Measurements from ENCODE around the gene ESPN.
A peak's percentile ranks its signal among the peaks of the same experiment; 100 is the strongest.

ESPN gene

DNA sequence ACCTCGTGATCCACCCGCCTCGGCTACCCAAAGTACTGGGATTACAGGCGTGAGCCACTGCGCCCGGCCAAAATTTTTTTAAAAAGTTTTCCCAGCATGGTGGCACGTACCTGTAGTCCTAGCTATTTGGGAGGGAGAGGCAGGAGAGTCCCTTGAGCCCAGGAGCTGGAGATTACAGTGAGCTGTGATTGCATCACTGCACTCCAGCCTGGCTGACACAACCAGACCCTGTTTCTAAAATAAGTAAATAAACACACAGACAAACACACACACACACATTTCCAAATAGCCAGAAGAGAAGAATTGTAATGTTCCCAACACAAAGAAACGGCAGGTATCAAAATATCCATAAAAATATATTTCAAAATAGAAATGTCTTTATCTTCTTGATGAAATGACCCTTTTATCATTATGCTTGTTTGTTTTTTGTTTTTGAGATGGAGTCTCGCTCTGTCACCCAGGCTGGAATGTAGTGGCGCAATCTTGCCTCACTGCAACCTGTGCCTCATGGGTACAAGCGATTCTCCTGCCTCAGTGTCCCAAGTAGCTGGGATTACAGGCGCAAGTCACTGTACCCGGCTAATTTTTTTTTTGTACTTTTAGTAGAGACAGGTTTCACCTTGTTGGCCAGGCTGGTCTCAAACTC lies 14.2 kb upstream of the ESPN start:
- H3K4me1 ChIP-seq (ENCODE audit: control insufficient read depth in 1 of 2, insufficient read depth in 2 of 2, low read length in 2 of 2), result peaks cover 4 to 9% of the 10 kb centered on the region in 2 experiments
- peak; percentile 77 to 80 for DNase-seq

DNA sequence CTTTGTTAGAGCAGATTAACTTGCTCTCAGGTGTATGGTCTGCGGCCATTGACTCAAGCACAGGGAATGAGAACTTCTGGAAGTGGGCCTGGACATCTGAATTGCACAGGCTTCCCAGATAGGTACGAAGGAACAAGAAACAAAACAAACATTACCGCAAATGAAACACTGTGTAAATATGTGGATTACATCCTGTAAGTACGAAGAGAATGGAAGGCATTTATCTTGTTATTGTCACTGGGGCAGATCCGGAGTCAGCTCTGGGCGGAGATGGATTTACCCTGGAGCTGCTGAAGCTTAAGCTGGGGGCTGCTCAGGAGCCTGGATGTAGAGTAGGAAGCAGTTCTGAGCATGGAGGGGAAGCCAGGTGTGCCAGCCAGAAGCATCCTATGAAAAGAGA lies 11.7 kb upstream of the ESPN start:
- no peak overlapping the region for H3K18ac ChIP-seq (ENCODE audit: low read length)
- no peak overlapping the region for H3K4me3 ChIP-seq (ENCODE audit: low read depth, low read length)
- no peak overlapping the region for H3K4me2 ChIP-seq (ENCODE audit: low read length)
- peak overlapping the region; percentile 7 for H3K27ac ChIP-seq (ENCODE audit: low read depth, low read length)
- no peak overlapping the region for H4K8ac ChIP-seq (ENCODE audit: low read depth, low read length)
- no peak overlapping the region for H3K23ac ChIP-seq (ENCODE audit: low read length)
- H3K36me3 ChIP-seq (ENCODE audit: control insufficient read depth in 1 of 2, insufficient read depth in 2 of 2, low read length in 2 of 2), result no peaks in the 10 kb centered on the region
- no peaks in the 10 kb centered on the region for H3K79me2 ChIP-seq (ENCODE audit: control insufficient read depth, insufficient read depth, low read length, poor library complexity)
- no peak overlapping the region for H3K4ac ChIP-seq (ENCODE audit: low read depth, low read length)
- peak; percentile 86 to 94 for DNase-seq
- no peak overlapping the region for H3K14ac ChIP-seq (ENCODE audit: low read length)
- no peak overlapping the region for H3K9ac ChIP-seq (ENCODE audit: low read length)
- H2AK5ac ChIP-seq (ENCODE audit: low read length), result no peak overlapping the region
- H3K27me3 ChIP-seq (ENCODE audit: insufficient read depth, low read length), result peaks cover 2% of the 10 kb centered on the region
- no peak overlapping the region for H2BK5ac ChIP-seq (ENCODE audit: low read depth, low read length, poor library complexity)
- peaks cover 8% of the 10 kb centered on the region for H3K79me1 ChIP-seq (ENCODE audit: low read length)
- peaks cover 4% of the 10 kb centered on the region for H3K9me3 ChIP-seq (ENCODE audit: insufficient read depth, low read depth, low read length)
- no peak overlapping the region for H4K12ac ChIP-seq (ENCODE audit: low read depth, low read length)
- H2BK120ac ChIP-seq (ENCODE audit: insufficient read depth, low read length, poor library complexity), result no peak overlapping the region
- H2AFZ ChIP-seq (ENCODE audit: insufficient read depth, low read length, poor library complexity), result no peak overlapping the region
- no peak overlapping the region for H2BK12ac ChIP-seq (ENCODE audit: low read length)
- H4K91ac ChIP-seq (ENCODE audit: low read depth, low read length), result no peak overlapping the region
- no CpG with 5 or more reads among the region's 6 CpGs for WGBS (ENCODE audit: extremely low coverage, insufficient coverage, insufficient read length)
- H3K4me1 ChIP-seq (ENCODE audit: control insufficient read depth in 1 of 2, insufficient read depth in 2 of 2, low read length in 2 of 2), result peaks cover 7 to 21% of the 10 kb centered on the region in 2 experiments

More for the DNA sequence above, 14.2 kb upstream of the ESPN start:
- H3K79me2 ChIP-seq (ENCODE audit: control insufficient read depth, insufficient read depth, low read length, poor library complexity), result no peaks in the 10 kb centered on the region
- H2AFZ ChIP-seq (ENCODE audit: insufficient read depth, low read length, poor library complexity), result no peak overlapping the region
- H4K91ac ChIP-seq (ENCODE audit: low read depth, low read length), result no peak overlapping the region
- no peak overlapping the region for H3K18ac ChIP-seq (ENCODE audit: low read length)
- peaks cover 2% of the 10 kb centered on the region for H3K9me3 ChIP-seq (ENCODE audit: insufficient read depth, low read depth, low read length)
- no CpG with 5 or more reads among the region's 13 CpGs for WGBS (ENCODE audit: extremely low coverage, insufficient coverage, insufficient read length)
- no peak overlapping the region for H4K12ac ChIP-seq (ENCODE audit: low read depth, low read length)
- H3K4ac ChIP-seq (ENCODE audit: low read depth, low read length), result no peak overlapping the region
- no peak overlapping the region for H2AK5ac ChIP-seq (ENCODE audit: low read length)
- no peak overlapping the region for H2BK5ac ChIP-seq (ENCODE audit: low read depth, low read length, poor library complexity)
- H3K27ac ChIP-seq (ENCODE audit: low read depth, low read length), result no peak overlapping the region
- H2BK12ac ChIP-seq (ENCODE audit: low read length), result no peak overlapping the region
- no peak overlapping the region for H4K8ac ChIP-seq (ENCODE audit: low read depth, low read length)
- no peak overlapping the region for H3K4me3 ChIP-seq (ENCODE audit: low read depth, low read length)
- H3K27me3 ChIP-seq (ENCODE audit: insufficient read depth, low read length), result no peaks in the 10 kb centered on the region
- peaks cover 7% of the 10 kb centered on the region for H3K79me1 ChIP-seq (ENCODE audit: low read length)
- no peak overlapping the region for H3K14ac ChIP-seq (ENCODE audit: low read length)
- no peak overlapping the region for H3K4me2 ChIP-seq (ENCODE audit: low read length)
- H2BK120ac ChIP-seq (ENCODE audit: insufficient read depth, low read length, poor library complexity), result no peak overlapping the region
- no peak overlapping the region for H3K9ac ChIP-seq (ENCODE audit: low read length)
- H3K23ac ChIP-seq (ENCODE audit: low read length), result no peak overlapping the region
- no peaks in the 10 kb centered on the region for H3K36me3 ChIP-seq (ENCODE audit: control insufficient read depth in 1 of 2, insufficient read depth in 2 of 2, low read length in 2 of 2)

- Histone ChIP-seq H3K18ac (ENCODE audit: low read length) (peak overlapping the region; percentile 38), H3K79me1 (ENCODE audit: low read length) (peaks cover 8% of the 10 kb centered on the region), H2BK12ac (ENCODE audit: low read length) (no peak overlapping the region), H4K8ac (ENCODE audit: low read depth, low read length) (peak overlapping the region; percentile 25), H3K4me2 (ENCODE audit: low read length) (peak overlapping the region; percentile 22), H3K27me3 (ENCODE audit: insufficient read depth, low read length) (peaks cover 17% of the 10 kb centered on the region), H3K4ac (ENCODE audit: low read depth, low read length) (no peak overlapping the region), H3K79me2 (ENCODE audit: control insufficient read depth, insufficient read depth, low read length, poor library complexity) (no peaks in the 10 kb centered on the region), H3K4me1 (ENCODE audit: control insufficient read depth in 1 of 2, insufficient read depth in 2 of 2, low read length in 2 of 2) (peaks cover 7 to 21% of the 10 kb centered on the region in 2 experiments), H4K91ac (ENCODE audit: low read depth, low read length) (peak overlapping the region; percentile 63), H3K9me3 (ENCODE audit: insufficient read depth, low read depth, low read length) (peaks cover 6% of the 10 kb centered on the region), H3K4me3 (ENCODE audit: low read depth, low read length) (no peak overlapping the region), H2AK5ac (ENCODE audit: low read length) (no peak overlapping the region), H3K27ac (ENCODE audit: low read depth, low read length) (peak overlapping the region; percentile 63), H3K9ac (ENCODE audit: low read length) (no peak overlapping the region), H2BK5ac (ENCODE audit: low read depth, low read length, poor library complexity) (peak overlapping the region; percentile 15), H3K23ac (ENCODE audit: low read length) (no peak overlapping the region), H3K36me3 (ENCODE audit: control insufficient read depth in 1 of 2, insufficient read depth in 2 of 2, low read length in 2 of 2) (no peaks in the 10 kb centered on the region), H2AFZ (ENCODE audit: insufficient read depth, low read length, poor library complexity) (peak overlapping the region; percentile 62), H2BK120ac (ENCODE audit: insufficient read depth, low read length, poor library complexity) (peak overlapping the region; percentile 28), H4K12ac (ENCODE audit: low read depth, low read length) (no peak overlapping the region), H3K14ac (ENCODE audit: low read length) (peak overlapping the region; percentile 54)
- WGBS (ENCODE audit: extremely low coverage, insufficient coverage, insufficient read length), result no CpG with 5 or more reads among the region's 15 CpGs
- DNase-seq, result peak; percentile 92 to 94
Observed at GRCh38 chr1:6414443-6414844, 10.1 kb upstream of the ESPN start.

- Histone ChIP-seq H3K36me3 (ENCODE audit: control insufficient read depth in 1 of 2, insufficient read depth in 2 of 2, low read length in 2 of 2) (no peaks in the 10 kb centered on the region), H3K23ac (ENCODE audit: low read length) (no peak overlapping the region), H4K91ac (ENCODE audit: low read depth, low read length) (peak overlapping the region; percentile 63), H3K18ac (ENCODE audit: low read length) (no peak overlapping the region), H3K79me1 (ENCODE audit: low read length) (peaks cover 8% of the 10 kb centered on the region), H3K9me3 (ENCODE audit: insufficient read depth, low read depth, low read length) (peaks cover 6% of the 10 kb centered on the region), H3K4ac (ENCODE audit: low read depth, low read length) (no peak overlapping the region), H2BK120ac (ENCODE audit: insufficient read depth, low read length, poor library complexity) (peak overlapping the region; percentile 28), H2AFZ (ENCODE audit: insufficient read depth, low read length, poor library complexity) (no peak overlapping the region), H2BK12ac (ENCODE audit: low read length) (peak overlapping the region; percentile 15), H3K4me2 (ENCODE audit: low read length) (peak overlapping the region; percentile 22), H2AK5ac (ENCODE audit: low read length) (no peak overlapping the region), H4K12ac (ENCODE audit: low read depth, low read length) (no peak overlapping the region), H3K79me2 (ENCODE audit: control insufficient read depth, insufficient read depth, low read length, poor library complexity) (no peaks in the 10 kb centered on the region), H3K14ac (ENCODE audit: low read length) (peak overlapping the region; percentile 31), H3K4me1 (ENCODE audit: control insufficient read depth in 1 of 2, insufficient read depth in 2 of 2, low read length in 2 of 2) (peaks cover 8 to 25% of the 10 kb centered on the region in 2 experiments), H2BK5ac (ENCODE audit: low read depth, low read length, poor library complexity) (peak overlapping the region; percentile 47), H3K27ac (ENCODE audit: low read depth, low read length) (peak overlapping the region; percentile 63), H3K4me3 (ENCODE audit: low read depth, low read length) (no peak overlapping the region), H4K8ac (ENCODE audit: low read depth, low read length) (peak overlapping the region; percentile 25), H3K9ac (ENCODE audit: low read length) (no peak overlapping the region), H3K27me3 (ENCODE audit: insufficient read depth, low read length) (peaks cover 23% of the 10 kb centered on the region)
- DNase-seq, result peak; percentile 95 to 98
- no CpG with 5 or more reads among the region's 17 CpGs for WGBS (ENCODE audit: extremely low coverage, insufficient coverage, insufficient read length)
Observed at GRCh38 chr1:6414881-6415626, 9.5 kb upstream of the ESPN start.
